CD4-positive, alpha-beta T cell treated with Interleukin-15 for 4 hours (primary cell): ENCODE data around the gene KRT38.
A peak's percentile ranks its signal among the peaks of the same experiment; 100 is the strongest.

Experiments used
- DNase-seq: peaks from one replicate; pipeline ENCODE4 v3.0.0-alpha.2; 2020; ENCODE audit warnings: low spot score

KRT38 gene

GRCh38 chr17:41440531-41441033 is at the start of gene KRT38:
Gene KRT38, minus strand, starts transcription at chr17:41440983. Its CDS starts 62 bp downstream, at chr17:41440921.
- DNase-seq = no peak

GRCh38 chr17:41489531-41489930 is 48.7 kb upstream of the KRT38 start, which contains the start of gene KRT36:
Gene KRT36, minus strand, starts transcription at chr17:41489910. Its CDS starts 46 bp downstream, at chr17:41489864.
- no peak for DNase-seq

GRCh38 chr17:41486809-41487530 is 46.2 kb upstream of the KRT38 start:
- DNase-seq = peak; percentile 8

- DNase-seq = no peak
Measured at GRCh38 chr17:41486316-41486715, 45.5 kb upstream of the KRT38 start.

- DNase-seq = no peak
Measured at GRCh38 chr17:41484920-41485904, 44.4 kb upstream of the KRT38 start.

- DNase-seq = no peak
Measured at GRCh38 chr17:41483991-41484826, 43.4 kb upstream of the KRT38 start.

- no peak for DNase-seq
Measured at GRCh38 chr17:41483531-41483930, 42.7 kb upstream of the KRT38 start.

GRCh38 chr17:41481036-41481435 is 40.3 kb upstream of the KRT38 start, which contains the start of gene KRT35:
Gene KRT35, minus strand, starts transcription at chr17:41481151. Its CDS starts 54 bp downstream, at chr17:41481097.
- DNase-seq = no peak

- no peak for DNase-seq
Measured at GRCh38 chr17:41480581-41480980, 39.8 kb upstream of the KRT38 start.

GRCh38 chr17:41480136-41480535 is 39.4 kb upstream of the KRT38 start:
- DNase-seq = no peak

- DNase-seq = no peak
Measured at GRCh38 chr17:41478237-41478636, 37.5 kb upstream of the KRT38 start.

- DNase-seq = no peak
Measured at GRCh38 chr17:41476866-41477815, 36.4 kb upstream of the KRT38 start.

GRCh38 chr17:41475421-41475820 is 34.6 kb upstream of the KRT38 start:
- DNase-seq = no peak

GRCh38 chr17:41474863-41475262 is 34.1 kb upstream of the KRT38 start:
- no peak for DNase-seq

GRCh38 chr17:41468346-41468745 is 27.6 kb upstream of the KRT38 start:
- no peak for DNase-seq

- no peak for DNase-seq
Measured at GRCh38 chr17:41467561-41467960, 26.8 kb upstream of the KRT38 start.

- DNase-seq = no peak
Measured at GRCh38 chr17:41466988-41467387, 26.2 kb upstream of the KRT38 start, which contains the start of gene KRT32. Gene KRT32, minus strand, starts transcription at chr17:41467386. Its CDS starts 61 bp downstream, at chr17:41467325.

GRCh38 chr17:41464682-41465081 is 23.9 kb upstream of the KRT38 start:
- no peak for DNase-seq

- no peak for DNase-seq
Measured at GRCh38 chr17:41464173-41464572, 23.4 kb upstream of the KRT38 start.

- DNase-seq = no peak
Measured at GRCh38 chr17:41463746-41464145, 23.0 kb upstream of the KRT38 start.
